OCI-LY3 (cell line): Measurements from ENCODE around the gene CACNA2D2.
A peak's percentile ranks its signal among the peaks of the same experiment; 100 is the strongest.

Source experiments
- H2AFZ ChIP-seq: fragments of 200-600, 300-600 bp; shearing (Covaris generic); 2 replicates; pipeline ENCODE4 v1.6.0; 2014; ENCODE audit warnings: antibody characterized with exemption, low read depth, low read length
- H3K27ac ChIP-seq: fragments of 200-600, 300-600 bp; sonication (generic); 2 replicates; pipeline ENCODE4 v1.5.1; 2014; ENCODE audit warnings: mild to moderate bottlenecking, low read length, moderate library complexity, mixed read lengths
- H3K27me3 ChIP-seq: fragments of 200-600, 300-600 bp; sonication (generic); 2 replicates; pipeline ENCODE4 v1.6.1; 2014; ENCODE audit warnings: low read depth, low read length, mixed read lengths
- H3K36me3 ChIP-seq: fragments of 200-600, 300-600 bp; sonication (generic); replicated peaks from 2 replicates; pipeline ENCODE3; 2014; ENCODE audit warnings: low read depth, low read length, mixed read lengths
- H3K4me1 ChIP-seq: fragments of 300-600, 200-600 bp; sonication (generic); 2 replicates; pipeline ENCODE4 v1.6.1; 2014; ENCODE audit warnings: low read length, mixed read lengths
- H3K4me2 ChIP-seq: fragments of 200-600, 300-600 bp; sonication (generic); 2 replicates; pipeline ENCODE4 v1.6.1; 2014; ENCODE audit warnings: low read length, mixed read lengths
- H3K4me3 ChIP-seq: fragments of 300-600, 200-600 bp; sonication (generic); 2 replicates; pipeline ENCODE4 v1.5.1; 2014; ENCODE audit warnings: antibody characterized with exemption, mild to moderate bottlenecking, low read length, moderate library complexity
- H3K79me2 ChIP-seq: fragments of 300-600, 200-600 bp; shearing (Covaris generic); 2 replicates; pipeline ENCODE4 v1.6.1; 2014; ENCODE audit warnings: mild to moderate bottlenecking, low read length, mixed read lengths
- H3K9ac ChIP-seq: fragments of 300-600, 200-600 bp; shearing (Covaris generic); 2 replicates; pipeline ENCODE4 v1.6.0; 2014; ENCODE audit warnings: mild to moderate bottlenecking, low read length, moderate library complexity
- H3K9me3 ChIP-seq: fragments of 200-600, 300-600 bp; shearing (Covaris generic); 2 replicates; pipeline ENCODE4 v1.6.1; 2014; ENCODE audit warnings: low read length, mixed read lengths; ENCODE audit not compliant: insufficient read depth
- H4K20me1 ChIP-seq: fragments of 200-600, 300-600 bp; sonication (generic); 2 replicates; pipeline ENCODE4 v1.6.1; 2016; ENCODE audit warnings: low read length, mixed read lengths; ENCODE audit not compliant: insufficient read depth
- CTCF ChIP-seq: fragments of 200-600, 300-600 bp; sonication (generic); IDR thresholded peaks from 2 replicates; pipeline ENCODE4 v1.5.1; 2014; ENCODE audit warnings: antibody characterized with exemption, low read length, low read depth
- EZH2phosphoT487 ChIP-seq: fragments of 200-600 bp; shearing (Covaris generic); IDR thresholded peaks from 2 replicates; pipeline ENCODE4 v1.6.1; 2018; ENCODE audit warnings: antibody characterized with exemption, mixed run types, low read depth

Gene CACNA2D2

GRCh38 chr3:50510325-50510724, 6.9 kb upstream of the CACNA2D2 start:
- Histone ChIP-seq H3K4me2 (no peak overlapping the region), H3K4me1 (peaks cover 3% of the 10 kb centered on the region), H3K9ac (no peak overlapping the region), H3K4me3 (no peak overlapping the region), H3K27ac (no peak overlapping the region), H3K79me2 (no peaks in the 10 kb centered on the region), H3K9me3 (no peaks in the 10 kb centered on the region), H3K27me3 (peaks cover 27% of the 10 kb centered on the region), H4K20me1 (no peaks in the 10 kb centered on the region), H2AFZ (no peak overlapping the region), H3K36me3 (no peaks in the 10 kb centered on the region)
- no peak for TF ChIP-seq CTCF
- no peak for TF ChIP-seq EZH2phosphoT487

GRCh38 chr3:50509715-50510114, 6.3 kb upstream of the CACNA2D2 start:
- Histone ChIP-seq H3K4me1 (no peaks in the 10 kb centered on the region), H3K4me3 (no peak overlapping the region), H3K79me2 (no peaks in the 10 kb centered on the region), H3K27me3 (peaks cover 28% of the 10 kb centered on the region), H4K20me1 (no peaks in the 10 kb centered on the region), H3K4me2 (no peak overlapping the region), H3K27ac (no peak overlapping the region), H3K9ac (no peak overlapping the region), H3K9me3 (no peaks in the 10 kb centered on the region), H2AFZ (no peak overlapping the region), H3K36me3 (no peaks in the 10 kb centered on the region)
- TF ChIP-seq EZH2phosphoT487 (no peak), CTCF (0 out of 2 replicates have a peak, but pooled peaks have one; percentile 7)

GRCh38 chr3:50508821-50509220, 5.4 kb upstream of the CACNA2D2 start:
- Histone ChIP-seq H3K9ac (no peak overlapping the region), H3K36me3 (no peaks in the 10 kb centered on the region), H3K4me3 (no peak overlapping the region), H3K27me3 (peaks cover 29% of the 10 kb centered on the region), H3K9me3 (no peaks in the 10 kb centered on the region), H3K4me1 (no peaks in the 10 kb centered on the region), H3K27ac (no peak overlapping the region), H2AFZ (no peak overlapping the region), H4K20me1 (no peaks in the 10 kb centered on the region), H3K79me2 (no peaks in the 10 kb centered on the region), H3K4me2 (no peak overlapping the region)
- TF ChIP-seq CTCF: no peak
- no peak for TF ChIP-seq EZH2phosphoT487

- peaks cover 46% of the 10 kb centered on the region for H3K27me3 ChIP-seq
- H3K4me3 ChIP-seq: no peak overlapping the region
- no peaks in the 10 kb centered on the region for H3K9me3 ChIP-seq
- no peak overlapping the region for H3K4me2 ChIP-seq
- H3K4me1 ChIP-seq: peaks cover 4% of the 10 kb centered on the region; the same call in 1 of the 2 replicates
- no peak overlapping the region for H3K27ac ChIP-seq
- H3K36me3 ChIP-seq: no peaks in the 10 kb centered on the region
- no peaks in the 10 kb centered on the region for H3K79me2 ChIP-seq
- TF ChIP-seq EZH2phosphoT487 (no peak), CTCF (no peak)
- H3K9ac ChIP-seq: no peak overlapping the region
- no peaks in the 10 kb centered on the region for H4K20me1 ChIP-seq
- H2AFZ ChIP-seq: no peak overlapping the region
Observed at GRCh38 chr3:50506169-50506568, 2.7 kb upstream of the CACNA2D2 start.
